Skeletal muscle satellite cell (primary cell): ENCODE data around the gene MED25.
A peak's percentile ranks its signal among the peaks of the same experiment; 100 is the strongest.

Experiments used
- H3K27me3 ChIP-seq: 2 replicates; pipeline ENCODE4 v1.7.0; 2013; ENCODE audit warnings: low read length; ENCODE audit not compliant: control insufficient read depth, insufficient read depth
- H3K36me3 ChIP-seq: 2 replicates; pipeline ENCODE4 v1.7.0; 2013; ENCODE audit warnings: mild to moderate bottlenecking, control low read depth, low read length; ENCODE audit not compliant: insufficient read depth
- H3K4me1 ChIP-seq: 2 replicates; pipeline ENCODE4 v1.7.0; 2013; ENCODE audit warnings: low read length; ENCODE audit not compliant: control insufficient read depth, insufficient read depth
- H3K4me2 ChIP-seq: 2 replicates; pipeline ENCODE4 v1.7.0; 2013; ENCODE audit warnings: mild to moderate bottlenecking, low read length
- H3K4me3 ChIP-seq: 2 replicates; pipeline ENCODE4 v1.7.0; 2013; ENCODE audit warnings: low read length
- H3K9ac ChIP-seq: 2 replicates; pipeline ENCODE4 v1.7.0; 2013; ENCODE audit warnings: mild to moderate bottlenecking, low read depth, low read length, moderate library complexity
- H3K9me3 ChIP-seq: replicated peaks from 2 replicates; pipeline ENCODE4 v1.7.0; 2013; ENCODE audit warnings: mild to moderate bottlenecking, control low read depth, low read length

Gene MED25

DNA sequence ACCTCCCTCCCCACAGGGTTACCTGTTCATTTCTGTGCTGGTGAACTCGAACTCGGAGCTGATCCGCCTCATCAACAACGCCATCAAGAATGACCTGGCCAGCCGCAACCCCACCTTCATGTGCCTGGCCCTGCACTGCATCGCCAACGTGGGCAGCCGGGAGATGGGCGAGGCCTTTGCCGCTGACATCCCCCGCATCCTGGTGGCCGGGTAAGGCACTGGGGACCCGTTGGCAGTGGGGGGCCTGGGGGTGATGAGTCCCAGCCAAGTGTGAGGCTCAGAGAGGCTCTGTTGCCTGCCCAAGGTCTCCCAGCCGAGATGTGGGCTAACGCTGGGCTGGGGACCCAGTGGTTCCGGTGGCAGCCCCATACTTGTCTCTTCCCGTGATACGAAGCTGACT lies 35.6 kb upstream of the MED25 start:
- no peaks in the 10 kb centered on the region for H3K9me3 ChIP-seq
- H3K36me3 ChIP-seq: peaks cover 37% of the 10 kb centered on the region
- peaks cover 13% of the 10 kb centered on the region for H3K4me1 ChIP-seq
- no peak overlapping the region for H3K4me2 ChIP-seq
- H3K4me3 ChIP-seq: no peak overlapping the region
- H3K9ac ChIP-seq: no peak overlapping the region
- H3K27me3 ChIP-seq: no peaks in the 10 kb centered on the region

DNA sequence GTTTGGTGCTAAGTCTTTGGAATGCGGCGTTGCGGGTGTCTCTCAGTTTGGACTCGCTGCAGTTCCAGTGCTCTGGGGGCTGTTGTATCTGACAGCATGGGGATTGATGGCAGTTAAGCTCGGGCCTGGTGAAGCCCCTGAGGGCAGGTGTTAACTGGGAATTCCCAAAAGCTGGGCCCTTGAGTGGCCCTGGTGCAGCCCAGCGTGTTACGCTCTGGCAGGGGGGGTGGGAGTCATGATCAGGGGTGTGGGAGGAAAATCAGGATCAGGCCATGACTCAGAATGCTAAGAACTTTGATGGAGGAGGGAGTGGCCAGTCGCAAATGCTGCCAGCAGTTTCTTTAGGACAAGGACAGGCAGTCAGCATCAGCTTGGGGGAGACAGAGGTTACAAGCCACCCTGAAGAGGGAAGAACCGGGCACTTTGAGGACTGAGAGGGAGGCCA lies 31.7 kb upstream of the MED25 start:
- Histone ChIP-seq H3K4me2 (peak overlapping the region; percentile 69), H3K9ac (peak overlapping the region; percentile 38), H3K36me3 (peaks cover 59% of the 10 kb centered on the region), H3K9me3 (no peaks in the 10 kb centered on the region), H3K4me1 (peaks cover 25% of the 10 kb centered on the region), H3K27me3 (no peaks in the 10 kb centered on the region), H3K4me3 (peak overlapping the region; percentile 43)

DNA sequence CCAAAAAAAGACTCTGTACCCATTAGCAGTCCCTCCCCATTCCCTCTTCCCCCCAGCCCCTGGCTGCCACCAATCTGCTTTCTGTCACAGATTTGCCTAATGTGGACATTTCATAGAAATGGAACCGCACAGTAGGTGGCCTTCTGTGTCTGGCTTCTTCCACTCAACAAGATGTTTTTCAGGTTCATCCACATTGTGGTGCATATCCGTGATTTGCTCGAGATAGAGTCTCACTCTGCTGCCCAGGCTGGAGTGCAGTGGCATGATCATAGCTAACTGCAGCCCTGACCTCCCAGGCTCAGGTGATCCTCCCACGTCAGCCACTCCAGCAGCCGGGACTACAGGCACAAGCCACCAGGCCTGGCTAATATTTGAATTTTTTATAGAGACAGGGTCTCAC lies 30.3 kb upstream of the MED25 start:
- Histone ChIP-seq H3K4me2 (no peak overlapping the region), H3K9ac (no peak overlapping the region), H3K4me3 (no peak overlapping the region), H3K36me3 (peaks cover 61% of the 10 kb centered on the region), H3K9me3 (no peaks in the 10 kb centered on the region), H3K4me1 (peaks cover 25% of the 10 kb centered on the region), H3K27me3 (no peaks in the 10 kb centered on the region)

DNA sequence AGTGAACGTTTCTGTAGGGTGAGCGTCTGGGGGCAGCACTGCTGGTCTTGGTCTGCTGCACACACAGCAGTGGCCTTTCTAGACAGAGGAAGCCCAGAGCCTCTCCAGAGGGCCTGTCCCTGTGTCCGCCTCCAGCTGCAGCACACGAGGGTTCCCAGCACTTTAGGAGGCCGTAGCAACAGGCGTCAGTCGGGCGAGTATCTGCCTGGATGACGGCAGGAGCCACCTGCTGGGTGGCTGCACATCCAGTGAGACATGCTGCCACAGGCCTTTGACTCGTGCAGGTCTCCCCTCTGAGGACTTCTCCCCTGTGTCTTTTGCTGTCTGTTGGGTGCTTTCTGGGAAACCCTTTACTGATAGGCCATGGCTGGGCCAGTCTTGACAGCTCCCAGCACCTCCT lies 29.2 kb upstream of the MED25 start:
- Histone ChIP-seq H3K9me3 (no peaks in the 10 kb centered on the region), H3K4me1 (peaks cover 30% of the 10 kb centered on the region), H3K36me3 (peaks cover 60% of the 10 kb centered on the region), H3K4me2 (no peak overlapping the region), H3K27me3 (no peaks in the 10 kb centered on the region), H3K9ac (no peak overlapping the region), H3K4me3 (no peak overlapping the region)

DNA sequence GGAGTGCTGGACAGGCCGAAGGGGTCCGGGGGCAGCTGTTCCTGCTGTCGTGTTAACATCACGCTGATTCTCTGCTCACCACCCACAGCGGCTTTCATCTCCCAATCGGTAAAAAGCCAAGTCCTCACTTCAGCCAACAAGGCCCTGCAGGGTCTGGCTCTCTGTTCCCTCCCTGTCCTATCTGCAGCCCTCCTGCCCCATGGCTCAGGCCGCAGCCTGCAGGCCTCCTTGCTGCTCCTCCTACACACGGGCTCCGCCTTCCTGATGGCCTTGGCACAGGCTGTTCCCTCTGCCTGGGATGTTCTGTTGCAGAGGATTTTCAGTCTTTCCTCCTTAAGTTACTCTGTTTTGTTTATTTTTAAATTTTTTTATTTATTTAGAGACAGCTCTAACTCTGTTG lies 27.2 kb upstream of the MED25 start:
- H3K4me1 ChIP-seq: peaks cover 29% of the 10 kb centered on the region

DNA sequence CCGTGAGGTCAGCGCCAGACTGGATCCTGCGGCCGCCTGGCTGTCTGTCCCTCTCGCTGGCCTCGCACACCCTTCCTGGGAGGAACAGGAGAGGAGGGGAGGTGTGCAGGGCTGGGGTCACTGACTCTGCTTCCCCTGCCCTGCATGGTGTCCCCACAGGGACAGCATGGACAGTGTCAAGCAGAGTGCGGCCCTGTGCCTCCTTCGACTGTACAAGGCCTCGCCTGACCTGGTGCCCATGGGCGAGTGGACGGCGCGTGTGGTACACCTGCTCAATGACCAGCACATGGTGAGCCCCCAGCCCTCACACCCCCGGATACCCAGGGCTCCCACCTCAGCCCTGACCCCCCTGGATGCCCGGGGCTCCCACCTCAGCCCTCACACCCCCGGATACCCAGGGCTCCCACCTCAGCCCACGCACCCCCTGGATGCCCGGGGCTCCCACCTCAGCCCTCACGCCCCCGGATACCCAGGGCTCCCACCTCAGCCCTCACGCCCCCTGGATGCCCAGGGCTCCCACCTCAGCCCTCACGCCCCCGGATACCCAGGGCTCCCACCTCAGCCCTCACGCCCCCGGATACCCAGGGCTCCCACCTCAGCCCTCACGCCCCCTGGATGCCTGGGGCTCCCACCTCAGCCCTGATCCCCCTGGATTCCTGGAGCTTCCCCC lies 26.2 kb upstream of the MED25 start:
- Histone ChIP-seq H3K4me1 (peaks cover 19% of the 10 kb centered on the region), H3K27me3 (no peaks in the 10 kb centered on the region), H3K36me3 (peaks cover 73% of the 10 kb centered on the region), H3K9me3 (no peaks in the 10 kb centered on the region), H3K4me2 (no peak overlapping the region), H3K9ac (no peak overlapping the region), H3K4me3 (no peak overlapping the region)

More for the DNA sequence above, 27.2 kb upstream of the MED25 start:
- peaks cover 62% of the 10 kb centered on the region for H3K36me3 ChIP-seq
- H3K9me3 ChIP-seq: no peaks in the 10 kb centered on the region
- peak overlapping the region; percentile 46 for H3K9ac ChIP-seq
- peak overlapping the region; percentile 42 for H3K4me2 ChIP-seq
- no peaks in the 10 kb centered on the region for H3K27me3 ChIP-seq
- no peak overlapping the region for H3K4me3 ChIP-seq

DNA sequence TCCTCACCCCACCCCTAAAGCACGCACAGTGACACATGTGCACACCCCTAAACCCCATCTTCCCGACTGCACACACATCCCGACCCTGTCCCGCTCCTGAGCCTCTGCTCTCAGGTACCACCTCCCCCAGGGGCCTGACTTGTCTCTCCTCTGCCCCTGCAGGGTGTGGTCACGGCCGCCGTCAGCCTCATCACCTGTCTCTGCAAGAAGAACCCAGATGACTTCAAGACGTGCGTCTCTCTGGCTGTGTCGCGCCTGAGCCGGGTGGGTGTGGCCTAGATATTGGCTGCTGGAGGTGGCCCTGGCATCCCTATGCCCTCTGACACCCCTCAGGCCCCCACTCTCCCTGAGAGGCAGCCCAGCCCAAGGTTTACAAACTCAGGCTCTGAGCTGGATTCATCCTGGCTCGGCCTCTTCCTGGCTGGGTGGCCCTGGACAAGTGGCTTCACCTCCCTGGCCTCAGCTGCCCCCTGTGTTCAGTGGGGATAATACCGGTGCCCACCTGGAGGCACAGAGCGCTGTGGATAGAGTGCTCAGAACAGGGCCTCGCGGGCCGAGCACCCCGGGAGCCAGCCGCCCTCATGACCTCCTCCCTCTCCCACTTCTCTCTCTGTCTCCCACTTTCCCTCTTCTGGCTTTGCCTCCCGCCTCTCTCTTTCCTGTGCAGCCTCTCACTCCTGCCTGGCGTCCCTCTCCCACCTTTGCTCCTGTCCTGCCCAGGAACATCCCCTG lies 25.1 kb upstream of the MED25 start:
- Histone ChIP-seq H3K9me3 (no peaks in the 10 kb centered on the region), H3K4me2 (no peak overlapping the region), H3K9ac (no peak overlapping the region), H3K36me3 (peaks cover 73% of the 10 kb centered on the region), H3K27me3 (no peaks in the 10 kb centered on the region), H3K4me1 (peaks cover 17% of the 10 kb centered on the region), H3K4me3 (no peak overlapping the region)

DNA sequence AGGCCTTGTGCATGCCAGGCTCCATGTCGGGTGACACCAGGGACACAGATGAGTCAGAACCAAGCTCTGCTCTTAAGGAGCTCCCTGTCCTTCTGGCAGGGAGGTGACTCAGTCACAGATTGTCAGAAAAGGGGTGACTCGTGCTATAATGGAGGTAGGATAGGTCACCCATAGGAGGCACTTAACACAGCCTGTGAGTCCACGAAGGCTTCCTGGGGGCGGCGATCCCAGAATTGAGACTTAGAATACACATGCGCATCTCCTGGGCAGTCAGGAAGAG lies 24.6 kb upstream of the MED25 start:
- H3K4me1 ChIP-seq: peaks cover 17% of the 10 kb centered on the region
- H3K4me2 ChIP-seq: no peak overlapping the region
- no peaks in the 10 kb centered on the region for H3K27me3 ChIP-seq
- no peak overlapping the region for H3K9ac ChIP-seq
- no peak overlapping the region for H3K4me3 ChIP-seq
- no peaks in the 10 kb centered on the region for H3K9me3 ChIP-seq
- peaks cover 73% of the 10 kb centered on the region for H3K36me3 ChIP-seq

DNA sequence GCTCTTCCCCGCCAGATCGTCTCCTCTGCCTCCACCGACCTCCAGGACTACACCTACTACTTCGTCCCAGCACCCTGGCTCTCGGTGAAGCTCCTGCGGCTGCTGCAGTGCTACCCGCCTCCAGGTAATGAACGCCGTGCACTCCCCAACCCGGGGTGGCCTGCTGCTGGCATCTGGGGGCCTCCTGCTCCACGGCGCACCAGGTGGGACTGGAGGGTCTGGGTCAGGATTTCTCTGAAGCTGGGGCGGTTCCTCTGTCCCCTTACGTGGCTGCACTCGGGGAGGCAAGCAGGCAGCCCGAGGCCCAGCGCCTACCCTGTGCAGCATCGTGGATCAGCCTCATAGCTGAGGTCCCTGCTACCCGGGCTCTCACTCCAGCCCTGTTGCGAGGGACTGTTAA lies 22.5 kb upstream of the MED25 start:
- Histone ChIP-seq H3K4me3 (no peak overlapping the region), H3K9ac (no peak overlapping the region), H3K4me1 (peaks cover 11% of the 10 kb centered on the region), H3K27me3 (no peaks in the 10 kb centered on the region), H3K36me3 (peaks cover 75% of the 10 kb centered on the region), H3K4me2 (no peak overlapping the region), H3K9me3 (no peaks in the 10 kb centered on the region)

DNA sequence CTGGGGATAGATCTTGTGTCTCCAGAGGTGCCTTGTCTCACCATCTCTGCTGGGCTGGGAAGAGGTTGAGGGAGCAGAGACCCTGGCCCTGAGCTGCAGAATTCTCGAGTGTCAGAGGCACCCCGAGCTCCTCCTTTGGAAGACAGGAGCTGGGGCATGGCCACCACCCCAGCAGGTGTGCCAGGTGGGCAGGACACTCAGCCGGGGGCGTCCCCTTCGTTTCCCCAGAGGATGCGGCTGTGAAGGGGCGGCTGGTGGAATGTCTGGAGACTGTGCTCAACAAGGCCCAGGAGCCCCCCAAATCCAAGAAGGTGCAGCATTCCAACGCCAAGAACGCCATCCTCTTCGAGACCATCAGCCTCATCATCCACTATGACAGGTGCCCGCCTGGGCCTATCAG lies 19.5 kb upstream of the MED25 start:
- H3K4me1 ChIP-seq: peaks cover 4% of the 10 kb centered on the region
- no peak overlapping the region for H3K4me3 ChIP-seq
- H3K36me3 ChIP-seq: peaks cover 76% of the 10 kb centered on the region
- no peaks in the 10 kb centered on the region for H3K9me3 ChIP-seq
- no peak overlapping the region for H3K4me2 ChIP-seq
- H3K9ac ChIP-seq: no peak overlapping the region
- H3K27me3 ChIP-seq: no peaks in the 10 kb centered on the region

DNA sequence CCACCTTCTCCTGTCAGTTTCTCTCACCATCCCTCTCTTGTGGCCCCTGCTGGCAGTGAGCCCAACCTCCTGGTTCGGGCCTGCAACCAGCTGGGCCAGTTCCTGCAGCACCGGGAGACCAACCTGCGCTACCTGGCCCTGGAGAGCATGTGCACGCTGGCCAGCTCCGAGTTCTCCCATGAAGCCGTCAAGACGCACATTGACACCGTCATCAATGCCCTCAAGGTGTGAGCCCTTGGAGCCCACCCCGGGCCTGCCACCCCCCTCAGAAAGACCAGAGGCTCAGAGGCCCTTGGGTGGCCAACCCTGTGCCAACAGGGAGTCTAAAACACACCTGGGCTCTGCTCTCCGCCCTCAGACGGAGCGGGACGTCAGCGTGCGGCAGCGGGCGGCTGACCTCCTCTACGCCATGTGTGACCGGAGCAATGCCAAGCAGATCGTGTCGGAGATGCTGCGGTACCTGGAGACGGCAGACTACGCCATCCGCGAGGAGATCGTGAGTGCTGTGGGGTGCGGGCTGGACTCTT lies 18.8 kb upstream of the MED25 start:
- Histone ChIP-seq H3K9me3 (no peaks in the 10 kb centered on the region), H3K4me2 (no peak overlapping the region), H3K27me3 (no peaks in the 10 kb centered on the region), H3K9ac (no peak overlapping the region), H3K4me3 (no peak overlapping the region), H3K4me1 (peaks cover 3% of the 10 kb centered on the region), H3K36me3 (peaks cover 77% of the 10 kb centered on the region)
